HG03442 (cell line): Measurements from ENCODE around the gene PON1.
A peak's percentile ranks its signal among the peaks of the same experiment; 100 is the strongest.

Source experiments
- ATAC-seq: cut with Tn5 transposase; IDR thresholded peaks from one replicate; pipeline ENCODE4 v1.9.1; 2021; ENCODE audit warnings: mild to moderate bottlenecking, moderate library complexity; ENCODE audit not compliant: unreplicated experiment

PON1 gene

DNA sequence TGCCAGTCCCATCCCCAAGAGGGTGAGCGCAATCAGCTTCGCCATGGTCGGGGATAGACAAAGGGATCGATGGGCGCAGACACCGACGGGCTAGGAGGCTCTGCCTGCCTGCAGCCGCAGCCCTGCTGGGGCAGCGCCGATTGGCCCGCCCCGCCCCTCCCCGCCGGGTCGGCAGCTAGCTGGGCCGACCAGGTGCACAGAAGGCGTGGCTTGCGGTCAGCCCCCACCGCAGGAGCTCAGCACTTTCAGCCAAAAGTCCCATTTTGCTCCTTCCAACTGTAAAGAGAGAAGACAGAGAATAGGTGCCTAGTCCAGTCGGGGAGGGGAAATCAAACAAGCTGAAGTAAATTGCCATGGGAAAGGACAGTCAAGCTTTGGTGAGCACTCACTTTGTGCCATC, at the start of gene PON1:
Gene PON1, minus strand, starts transcription at position 102 of the 400 bp plus-strand sequence. Its CDS starts 57 bp downstream, at position 45.
- no peak for ATAC-seq

DNA sequence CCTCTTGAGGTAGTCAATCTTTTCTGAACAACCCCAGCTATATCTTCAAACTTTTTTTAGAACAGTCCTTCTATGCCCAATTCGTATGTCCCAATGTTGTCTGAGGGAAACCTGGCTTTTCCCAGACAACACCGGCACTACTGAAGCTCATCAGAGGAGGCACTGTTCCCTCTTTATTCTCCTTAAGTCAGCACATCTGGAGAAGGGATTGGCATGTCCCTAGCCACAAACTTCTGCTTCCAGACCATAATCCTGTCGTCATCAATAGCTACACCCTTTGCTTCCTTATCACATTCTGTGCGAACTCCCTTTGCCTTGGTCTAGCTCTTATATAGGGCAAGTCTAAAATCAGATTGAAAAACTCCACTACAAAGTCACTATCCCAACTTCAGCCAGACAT, 49.0 kb upstream of the PON1 start:
- no peak for ATAC-seq

DNA sequence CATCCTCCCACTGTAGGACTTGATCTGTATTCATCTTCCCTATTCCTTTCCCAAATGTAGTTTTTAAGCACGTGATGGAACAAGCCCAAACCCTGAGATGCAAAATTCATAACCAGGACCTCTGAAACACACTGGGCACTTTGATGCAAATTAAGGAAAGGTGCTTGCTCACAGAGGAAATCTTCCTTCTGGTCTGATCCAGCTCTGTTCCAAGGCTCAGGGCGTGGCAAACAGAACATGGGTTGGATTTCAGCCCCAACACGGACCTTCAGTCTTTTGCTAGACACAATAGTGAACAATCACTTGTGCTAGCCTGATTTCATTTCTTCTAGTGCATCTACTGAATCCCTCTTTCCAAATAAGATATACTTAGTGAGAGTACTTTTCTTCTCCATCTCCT, 43.9 kb upstream of the PON1 start:
- no peak for ATAC-seq

DNA sequence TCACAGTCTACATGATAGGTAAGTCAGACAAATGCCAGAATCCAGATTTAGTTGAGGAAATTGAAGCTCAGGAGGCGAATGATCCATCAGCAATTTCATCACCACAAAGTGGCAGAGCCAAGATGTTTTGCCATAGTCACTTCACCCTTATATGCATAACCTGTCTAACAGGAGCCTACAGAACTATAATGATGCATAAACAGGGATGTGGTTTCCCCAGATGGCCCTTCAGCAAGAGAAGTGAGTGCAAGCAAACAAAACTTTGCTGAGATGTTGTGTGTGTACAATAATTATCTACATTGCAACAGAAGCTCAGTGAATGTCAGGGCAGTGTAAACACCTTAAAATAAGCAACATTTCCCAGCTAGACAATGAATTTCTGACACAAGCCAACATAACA, 43.3 kb upstream of the PON1 start:
- no peak for ATAC-seq

DNA sequence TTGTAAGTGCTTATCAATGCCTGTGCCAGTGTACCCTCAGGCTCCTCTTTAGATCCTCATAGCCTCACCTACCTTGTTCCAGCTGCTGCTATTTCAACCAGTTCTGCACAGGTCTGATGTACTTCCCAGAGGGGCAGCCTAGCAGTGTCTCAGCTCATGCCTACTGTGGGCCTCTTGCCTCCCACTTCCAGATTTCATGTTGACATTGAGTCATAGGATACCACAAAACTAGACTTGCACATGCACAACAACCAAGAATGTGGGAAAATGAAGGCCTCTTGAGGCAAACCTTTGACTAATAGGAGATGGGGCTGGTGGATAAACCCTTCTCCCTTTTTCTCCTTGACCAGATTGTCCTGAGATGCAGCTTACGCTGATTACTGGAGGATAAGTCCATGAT, 40.8 kb upstream of the PON1 start:
- no peak for ATAC-seq

DNA sequence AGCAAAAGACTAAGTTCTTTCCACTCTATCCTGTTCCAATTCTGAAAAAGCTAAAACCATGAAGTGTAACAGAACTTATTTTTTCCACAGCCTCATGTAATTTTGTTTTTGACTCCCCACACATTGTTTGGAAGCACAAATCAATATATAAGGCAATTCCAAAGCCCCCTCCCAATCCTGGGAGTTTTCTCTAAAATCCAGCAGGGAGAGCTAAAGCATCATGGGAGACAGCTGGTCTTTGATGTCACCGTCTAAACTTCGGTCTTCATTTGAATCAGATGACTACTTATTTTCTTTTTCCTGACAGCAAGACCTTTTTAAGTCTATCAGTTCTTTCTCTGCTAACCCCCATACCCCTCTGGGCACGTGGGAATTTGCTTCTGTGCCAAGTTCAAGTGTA, 33.3 kb upstream of the PON1 start:
- no peak for ATAC-seq

DNA sequence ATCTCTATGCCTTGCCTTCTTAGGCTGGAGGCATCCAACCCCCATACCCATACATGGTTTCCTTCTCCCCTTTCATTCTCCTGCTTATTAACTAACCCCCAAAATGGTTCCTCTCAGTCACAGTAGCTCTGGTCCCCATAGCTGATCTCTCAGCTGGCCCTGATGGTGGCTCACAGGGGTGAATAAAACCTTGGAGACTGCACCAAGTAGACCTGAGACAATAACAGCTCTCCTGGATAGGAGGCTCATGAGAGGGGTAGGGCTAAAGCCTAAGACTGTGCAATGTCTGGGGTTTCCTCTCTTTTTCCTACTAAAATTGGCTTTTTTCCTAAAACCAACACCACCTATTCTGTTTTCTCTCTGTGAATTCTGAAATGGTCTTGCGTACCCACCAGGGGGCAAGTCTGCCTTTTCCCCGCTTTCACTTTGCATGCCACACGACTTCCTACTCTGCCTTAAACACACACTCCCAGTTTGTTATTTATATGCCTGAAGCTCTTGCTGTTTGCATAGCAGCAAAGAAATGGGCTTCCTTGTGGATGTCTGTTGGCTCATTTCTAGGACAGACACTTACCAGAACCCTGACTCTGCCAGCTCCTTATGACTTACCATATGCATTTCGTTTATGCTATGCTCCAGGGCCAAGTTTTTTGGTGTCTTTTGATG, 18.4 kb upstream of the PON1 start:
- ATAC-seq: no peak

DNA sequence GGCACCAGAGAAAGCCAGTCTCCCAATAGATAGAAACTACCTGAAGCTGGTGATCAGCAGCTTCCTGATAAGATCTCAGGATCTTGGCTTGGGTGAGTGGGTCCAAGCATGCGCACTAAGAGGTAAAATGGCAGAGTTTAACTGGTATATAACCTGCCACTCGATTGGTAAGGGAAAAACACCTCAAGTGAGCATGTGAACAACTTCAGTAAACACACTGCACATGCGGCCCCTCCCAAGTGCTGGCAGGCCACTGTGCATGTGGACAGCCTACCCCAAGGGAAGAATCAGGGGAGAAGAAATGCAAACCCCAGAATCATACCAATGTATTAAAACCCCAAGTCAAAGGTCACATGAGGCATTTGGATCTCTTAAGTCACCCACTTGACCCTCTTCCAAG, 17.7 kb upstream of the PON1 start:
- ATAC-seq: no peak

DNA sequence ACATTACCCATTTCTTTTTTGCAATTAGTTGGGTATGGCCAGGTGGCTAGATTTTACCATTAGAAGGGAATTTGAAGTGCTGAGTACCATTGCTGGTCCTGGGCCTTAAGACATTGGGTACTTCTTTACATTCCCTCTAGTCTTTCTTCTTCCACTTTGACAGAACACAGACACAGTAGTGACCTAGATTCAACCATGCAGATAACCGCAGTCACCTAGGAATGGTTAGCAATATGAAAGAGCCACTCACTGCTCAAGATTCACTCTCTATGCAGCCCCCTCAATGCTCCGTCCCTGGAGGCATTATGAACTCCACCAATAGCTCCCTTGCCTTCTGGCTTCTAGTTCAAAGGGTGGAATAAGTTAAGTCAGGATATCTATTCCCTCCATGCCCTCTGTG, 16.2 kb upstream of the PON1 start:
- no peak for ATAC-seq

DNA sequence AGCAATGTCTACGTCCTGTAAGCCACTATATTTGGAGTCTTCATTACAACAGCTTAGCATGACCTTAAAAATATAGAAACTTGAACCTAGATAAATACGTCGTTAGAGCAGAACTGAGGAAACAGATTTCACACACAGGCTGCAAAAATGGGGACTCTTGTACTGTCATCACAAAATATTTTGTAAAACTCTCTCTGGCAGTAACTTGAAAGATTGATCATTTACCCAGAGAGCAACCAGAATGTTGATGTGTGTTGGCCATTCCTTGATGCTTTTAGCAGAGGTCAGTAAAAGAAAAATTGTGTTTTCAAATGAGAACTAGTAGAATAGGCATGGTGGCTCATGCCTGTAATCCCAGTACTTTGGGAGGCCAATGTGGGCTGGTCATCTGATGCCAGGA, 14.5 kb upstream of the PON1 start:
- no peak for ATAC-seq

DNA sequence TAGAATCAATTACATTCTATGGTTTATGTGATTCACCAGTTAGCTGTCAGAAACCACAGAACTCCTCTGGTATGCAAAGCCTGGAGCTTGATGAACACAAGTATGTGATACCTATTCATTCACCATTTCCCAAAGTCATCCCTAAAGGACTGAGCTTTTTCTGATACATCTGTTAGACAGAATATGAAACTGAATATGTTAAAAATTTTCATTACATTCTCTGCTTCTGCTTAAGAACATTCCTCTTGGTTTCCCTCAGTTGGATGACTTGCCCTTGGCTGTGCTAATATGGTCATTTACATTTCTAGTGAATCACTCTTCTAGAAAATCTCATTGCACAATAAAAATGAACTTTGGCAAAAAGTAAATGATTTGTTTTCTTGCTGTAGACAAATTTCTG, 10.8 kb upstream of the PON1 start:
- no peak for ATAC-seq

DNA sequence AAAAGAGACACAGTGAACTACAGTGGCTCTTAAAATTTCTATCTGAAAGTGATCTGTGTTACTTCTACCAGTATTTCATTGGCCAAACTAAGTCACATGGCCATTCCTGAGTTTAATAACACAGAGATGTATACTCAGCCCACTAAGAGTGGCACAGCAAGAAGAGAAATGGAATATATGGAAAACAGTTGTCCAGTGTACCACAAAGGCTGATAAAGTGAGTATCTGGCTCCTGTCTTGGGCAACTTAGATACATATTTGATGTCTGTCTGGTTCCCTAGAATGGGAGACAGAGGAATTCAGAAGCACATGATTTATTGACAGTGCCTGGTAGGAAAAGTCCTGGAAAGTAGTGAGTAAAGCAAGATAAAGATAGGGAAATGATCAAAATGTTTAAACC, 10.1 kb upstream of the PON1 start:
- ATAC-seq: no peak

DNA sequence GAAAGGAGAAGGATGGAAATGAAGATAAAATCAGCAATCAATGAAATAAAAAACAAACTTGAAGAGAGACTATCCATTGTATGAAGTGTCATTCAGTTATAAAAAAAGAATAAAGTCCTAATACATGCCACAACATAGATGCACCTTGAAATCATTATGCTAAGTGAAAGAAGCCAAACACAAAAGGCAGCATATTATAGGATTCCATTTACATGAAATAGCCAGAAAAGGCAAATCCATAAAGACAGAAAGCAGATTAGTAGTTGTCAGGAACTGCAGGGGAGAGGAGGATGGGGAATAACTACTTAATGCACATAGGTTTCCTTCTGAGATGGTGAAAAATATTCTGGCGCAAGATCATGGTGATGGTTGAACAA, 6.6 kb upstream of the PON1 start:
- peak; percentile 25 for ATAC-seq

DNA sequence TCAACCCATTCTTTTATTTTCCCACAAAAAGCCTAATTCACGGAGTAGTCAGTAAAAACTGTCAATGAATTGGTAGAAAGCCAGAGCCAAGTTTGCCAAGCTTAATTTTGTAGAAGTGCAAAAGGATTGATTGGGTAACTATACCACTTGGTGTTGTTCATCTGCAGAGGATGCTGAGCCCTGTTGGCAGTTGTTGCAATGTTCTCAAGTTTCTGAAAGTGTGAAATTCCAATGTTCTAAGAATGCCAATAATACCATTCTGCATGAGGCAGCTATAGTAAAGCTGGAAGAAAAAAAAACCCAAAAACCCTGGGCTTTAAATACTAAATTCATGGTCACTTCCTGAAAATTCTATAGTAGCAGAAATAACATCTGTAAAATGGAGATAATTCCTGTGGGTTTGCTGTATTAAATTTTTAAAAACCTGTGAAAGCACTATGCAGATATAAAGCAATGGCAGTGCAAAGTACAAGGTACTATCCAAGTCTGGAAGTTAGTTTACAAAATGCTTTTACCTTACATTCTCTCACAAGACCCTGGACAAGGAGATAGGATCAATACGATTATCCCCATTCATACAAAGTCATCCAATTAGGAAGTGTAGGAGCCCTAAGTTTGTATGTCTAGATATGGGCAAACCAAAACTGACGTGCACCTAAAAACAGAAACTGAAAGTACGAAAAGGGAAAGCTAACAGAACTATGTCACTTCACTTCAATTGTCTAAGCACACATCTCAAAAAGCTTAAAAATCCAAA, 6.0 kb upstream of the PON1 start:
- ATAC-seq: peak; percentile 98

DNA sequence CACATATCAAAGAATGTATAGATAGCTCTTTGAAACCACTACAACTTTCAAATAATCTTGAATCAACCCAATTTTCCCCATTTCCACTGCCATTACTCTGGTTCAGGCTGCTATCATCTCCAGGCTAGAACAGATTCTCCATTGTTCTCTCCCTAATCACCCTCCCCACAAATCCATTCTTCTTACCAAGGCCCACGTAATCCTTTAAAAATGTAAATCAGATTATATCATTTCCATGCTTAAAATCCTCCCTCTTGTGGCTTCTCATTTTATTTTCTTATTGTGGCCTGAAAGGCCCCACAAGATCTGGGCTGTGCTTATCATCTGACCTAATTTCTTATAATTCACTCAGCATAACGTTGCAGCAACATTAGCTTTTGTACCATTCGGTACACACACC, 3.0 kb upstream of the PON1 start:
- ATAC-seq: no peak

DNA sequence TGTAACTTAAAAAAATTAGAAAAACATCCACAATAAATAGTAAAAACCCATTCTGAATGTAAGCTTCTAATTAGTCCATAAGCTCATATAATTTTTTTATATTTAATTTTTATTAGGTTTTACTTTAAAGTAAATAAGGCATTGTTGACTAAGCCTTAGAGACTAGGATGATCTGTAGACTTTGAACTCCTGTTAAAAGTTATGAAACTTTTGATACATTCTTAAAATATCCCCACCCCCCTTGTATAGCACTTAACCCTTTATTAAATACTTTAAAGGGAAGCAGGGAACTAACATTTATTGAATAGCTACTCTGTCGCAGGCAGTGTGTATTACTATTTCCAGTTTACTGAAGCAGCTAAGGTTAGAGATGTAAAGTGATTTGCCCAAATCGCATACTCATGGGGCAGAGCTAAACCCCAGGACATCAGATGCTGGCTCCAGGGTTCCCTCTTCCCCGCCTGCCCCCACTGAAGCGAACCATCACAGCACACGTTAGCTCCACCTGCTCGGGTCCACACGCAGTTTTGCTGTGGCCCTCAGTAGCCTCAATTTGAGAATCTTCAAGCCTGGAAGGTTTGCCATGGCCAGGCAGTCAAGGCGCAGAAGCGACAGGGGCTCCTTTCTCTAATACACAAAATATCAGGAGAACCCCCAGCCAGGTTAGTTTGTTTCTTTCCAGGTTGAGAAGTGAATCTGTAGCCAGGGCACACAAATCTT, 762 bp downstream of the PON1 start:
- ATAC-seq: no peak

DNA sequence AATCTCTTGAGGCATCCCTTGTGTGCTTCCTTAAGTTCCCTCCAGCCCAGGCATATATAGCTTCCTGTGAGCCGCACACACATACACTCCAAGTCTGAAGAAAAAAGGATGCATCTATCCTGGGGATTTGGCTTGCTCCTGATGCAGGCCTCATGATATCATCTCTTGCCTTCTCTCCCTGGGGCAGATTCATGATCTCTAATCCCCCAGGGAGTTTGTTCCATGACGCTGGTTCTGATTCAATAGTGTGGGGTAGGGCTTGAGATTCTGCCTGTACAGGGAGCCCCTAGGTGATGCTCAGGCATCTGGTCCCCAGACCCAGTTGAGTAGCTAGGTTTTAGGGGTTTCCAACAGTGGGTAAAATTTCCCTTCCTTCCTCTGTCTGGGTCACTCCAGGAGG, 1.5 kb downstream of the PON1 start:
- ATAC-seq: no peak

DNA sequence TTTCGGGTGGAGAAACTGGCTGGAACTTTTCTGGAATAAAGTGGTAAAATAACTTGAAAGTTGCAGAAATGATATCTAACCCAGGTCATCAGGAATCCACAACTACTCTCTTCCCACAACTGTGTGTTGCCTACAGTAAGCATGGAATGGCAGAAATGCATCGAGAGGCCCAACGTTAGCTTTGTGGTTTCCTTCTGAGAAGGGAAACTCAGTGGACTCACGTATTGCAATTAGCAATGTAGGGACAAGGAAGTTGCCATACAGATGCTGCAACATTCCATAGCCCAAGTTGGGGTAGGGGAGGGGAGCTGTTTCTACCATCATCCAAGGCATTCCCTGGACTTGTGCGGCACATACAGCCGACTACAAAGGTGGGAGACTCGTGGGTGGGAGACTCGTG, 1.9 kb downstream of the PON1 start:
- ATAC-seq: no peak

DNA sequence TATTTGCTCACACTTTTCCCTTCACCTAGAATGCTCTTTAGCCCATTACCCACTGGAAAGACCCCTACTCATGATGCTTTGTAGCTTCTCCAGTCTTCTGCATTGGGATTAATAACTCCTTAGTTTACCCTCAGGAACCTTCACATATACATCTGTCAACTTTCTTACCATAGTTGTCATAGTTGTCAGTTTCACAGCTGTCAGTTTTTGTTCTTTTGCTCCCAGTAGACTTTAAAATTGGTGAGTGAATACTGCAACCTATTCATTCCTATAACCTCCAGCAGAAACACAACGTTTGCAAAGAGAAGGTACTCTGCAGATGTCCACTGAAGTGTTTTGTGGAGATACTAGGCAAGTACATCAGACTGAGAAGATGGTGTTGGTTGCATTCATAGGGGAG, 2.6 kb downstream of the PON1 start:
- ATAC-seq: no peak

DNA sequence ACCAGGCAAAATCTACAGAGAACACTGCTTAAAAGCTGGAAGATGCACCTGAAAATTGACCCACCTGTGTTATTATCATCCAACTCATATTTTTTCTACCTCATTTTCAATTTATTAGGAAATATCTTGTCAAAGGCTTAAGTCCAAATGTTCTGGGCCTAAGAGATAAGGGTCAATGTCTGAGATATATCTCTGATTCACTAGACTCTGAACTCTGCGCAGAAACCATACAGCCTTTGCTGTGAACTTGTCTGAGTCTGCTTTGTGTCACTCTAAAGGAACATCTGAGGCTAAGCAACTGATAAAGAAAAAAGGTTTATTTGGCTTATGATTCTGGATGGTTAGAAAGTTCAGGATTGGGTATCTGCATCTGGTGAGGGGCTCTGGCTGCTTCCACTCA, 3.7 kb downstream of the PON1 start:
- no peak for ATAC-seq

DNA sequence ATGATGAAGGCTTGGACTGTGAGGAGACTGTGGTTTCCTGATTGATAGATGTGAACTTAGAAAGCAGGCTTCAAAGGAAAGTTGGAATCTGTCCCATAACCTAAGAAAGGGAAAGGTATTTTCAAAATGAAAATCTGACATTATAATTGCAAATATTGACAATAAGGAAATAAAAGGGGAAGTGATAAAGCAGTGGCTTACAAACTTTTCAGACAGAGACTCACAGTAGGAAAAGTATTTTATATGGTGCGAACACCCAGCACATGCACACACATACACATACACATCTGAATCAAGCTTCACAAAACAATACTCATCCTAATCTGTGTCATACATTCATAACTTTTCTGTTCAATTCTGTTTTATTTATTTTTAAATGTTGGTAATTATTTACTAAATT, 4.8 kb downstream of the PON1 start:
- no peak for ATAC-seq

DNA sequence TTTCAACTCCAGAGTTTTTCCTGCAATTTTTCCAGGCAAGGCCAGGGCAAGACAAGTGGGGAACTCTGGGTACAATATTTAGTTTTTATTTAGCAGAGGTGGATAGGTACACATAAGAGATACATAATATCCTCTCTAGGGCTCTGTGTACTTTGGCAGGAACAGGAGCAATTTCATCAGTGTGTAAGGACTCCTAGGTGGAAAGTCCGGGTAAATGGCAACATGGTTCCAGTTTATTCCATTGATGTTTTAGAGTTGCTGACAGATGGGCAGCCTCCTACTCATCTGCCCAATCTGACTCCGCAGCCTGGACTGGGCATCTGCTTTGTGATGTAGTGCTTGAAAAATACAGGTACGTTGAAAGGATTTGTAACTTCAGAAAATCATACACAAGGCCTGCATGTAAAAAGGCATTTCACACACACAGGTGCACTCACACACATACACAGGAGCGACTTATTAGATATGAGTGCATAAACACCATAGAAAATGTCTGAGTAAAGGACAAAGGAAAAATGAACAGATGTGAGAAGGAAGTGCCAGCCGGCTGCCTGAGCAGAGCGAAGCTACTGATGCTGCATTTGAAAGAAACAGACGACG, 5.7 kb downstream of the PON1 start:
- ATAC-seq: no peak
